ENCODE results near the gene FLAD1.

FLAD1 gene

DNA sequence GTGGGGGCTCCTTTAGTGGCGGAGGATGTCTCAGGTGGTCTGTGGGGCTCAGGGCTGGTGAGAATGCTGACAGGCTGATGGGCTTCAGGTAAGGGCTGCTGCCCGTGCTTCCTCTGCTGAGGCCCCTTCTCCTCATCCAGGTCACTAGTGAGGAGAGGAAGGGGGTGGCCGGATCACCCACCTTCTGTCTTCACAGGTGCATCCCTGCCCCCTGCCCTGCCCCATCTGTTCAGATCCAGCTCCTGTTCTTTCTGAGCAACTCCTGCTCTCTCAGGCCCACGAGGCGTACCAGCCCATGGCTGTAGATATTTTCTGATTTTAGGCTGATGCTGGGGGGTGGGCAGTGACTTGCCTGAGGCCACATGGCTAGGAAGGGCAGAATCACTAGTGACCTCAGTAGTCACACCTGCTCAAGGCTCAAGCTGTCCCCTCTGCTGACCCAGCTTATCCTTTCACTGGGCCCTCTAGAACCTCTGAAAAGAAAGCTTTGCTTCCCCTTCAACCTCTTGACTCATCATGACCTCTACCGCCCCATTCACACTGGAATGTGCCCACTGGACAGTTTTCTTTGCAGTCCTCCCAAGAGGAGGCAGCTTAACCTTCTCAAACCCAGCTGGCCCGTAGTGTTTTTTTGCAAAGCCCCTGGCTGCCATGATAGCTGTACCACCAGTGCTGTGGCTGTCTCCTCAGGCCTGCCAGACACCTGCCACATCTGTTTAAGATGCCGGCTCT is 35.6 kb downstream of the FLAD1 start:
- no peak for DNase-seq

GRCh38 chr1:155019377-155020245 is 36.5 kb downstream of the FLAD1 start:
- no peak for DNase-seq

DNA sequence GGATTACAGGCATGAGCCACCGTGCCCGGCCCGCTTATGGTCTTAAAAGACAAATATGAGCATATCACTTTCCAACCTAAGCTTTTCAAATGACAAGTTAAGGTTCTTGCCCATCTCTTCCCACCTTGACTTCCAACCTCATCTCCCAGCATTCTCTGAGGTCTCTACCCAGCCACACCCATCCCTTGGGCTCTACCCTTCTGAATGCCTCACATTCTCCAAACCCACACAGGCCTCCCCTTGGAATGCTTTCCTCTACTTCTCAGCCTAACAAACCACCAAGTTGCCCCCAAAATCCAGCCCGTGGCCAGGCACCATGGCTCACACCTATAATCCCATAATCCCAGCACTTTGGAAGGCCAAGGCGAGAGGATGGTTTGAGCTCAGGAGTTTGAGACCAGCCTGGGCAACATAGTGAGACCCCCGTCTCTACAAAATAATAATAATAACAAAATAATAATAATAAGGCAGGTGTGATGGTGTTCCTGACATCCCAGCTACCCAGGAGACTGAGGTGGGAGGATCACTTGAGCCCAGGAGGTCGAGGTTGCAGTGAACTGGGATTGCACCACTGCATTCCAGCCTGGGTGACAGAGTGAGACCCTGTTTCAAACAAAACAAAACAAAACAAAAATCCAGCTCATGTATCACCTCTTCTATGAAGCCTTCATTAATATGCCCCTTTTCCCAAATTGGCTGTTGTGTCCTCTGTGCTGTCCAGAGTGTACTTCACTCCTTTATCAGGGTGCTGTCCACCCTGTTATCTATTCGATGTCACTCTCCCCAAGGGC is 39.2 kb downstream of the FLAD1 start:
- no peak for DNase-seq

- no peak for DNase-seq
Measured at GRCh38 chr1:155022927-155023236, 39.7 kb downstream of the FLAD1 start.

DNA sequence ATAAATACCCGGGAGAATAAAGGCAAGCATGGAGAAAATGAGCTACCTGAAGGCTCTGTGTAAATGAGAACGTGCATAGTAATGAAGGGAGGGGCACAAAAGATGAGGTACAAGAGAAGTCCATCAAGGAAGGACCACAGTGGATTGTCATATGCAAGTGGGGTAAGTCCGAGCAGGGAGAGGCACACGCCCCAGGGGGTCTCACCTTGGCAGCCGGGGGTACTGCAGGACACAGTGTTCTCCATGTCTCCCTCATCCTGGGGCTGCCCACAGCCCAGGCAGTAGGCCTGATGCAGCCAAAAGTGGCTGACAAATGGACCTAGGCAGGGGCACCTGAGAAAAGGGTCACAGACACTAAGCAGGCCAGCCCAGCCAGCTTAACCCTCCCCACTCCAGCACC is 40.5 kb downstream of the FLAD1 start:
- no peak for DNase-seq

GRCh38 chr1:155024315-155024714 is 41.2 kb downstream of the FLAD1 start:
- DNase-seq, result no peak

GRCh38 chr1:155026154-155026553 is 43.0 kb downstream of the FLAD1 start:
- no peak for DNase-seq

DNA sequence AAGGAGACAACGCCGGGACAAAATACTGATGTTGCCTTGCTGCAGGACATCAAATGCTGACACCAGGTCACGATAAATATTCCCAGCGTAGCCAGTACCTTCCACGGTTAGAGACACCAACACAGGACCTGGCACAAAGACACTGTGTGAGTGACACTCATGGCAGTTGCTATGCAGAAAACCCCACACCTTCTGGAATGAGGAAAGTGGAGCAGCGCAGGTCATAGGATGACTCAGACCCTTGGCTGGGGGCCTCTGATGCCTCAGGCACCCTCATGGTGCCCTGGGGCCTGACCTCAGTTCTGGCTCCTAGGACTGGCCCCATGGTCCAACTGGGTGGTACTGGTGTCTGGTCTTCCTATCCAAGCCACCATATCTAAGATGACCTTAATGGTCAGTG is 43.4 kb downstream of the FLAD1 start:
- no peak for DNase-seq

DNA sequence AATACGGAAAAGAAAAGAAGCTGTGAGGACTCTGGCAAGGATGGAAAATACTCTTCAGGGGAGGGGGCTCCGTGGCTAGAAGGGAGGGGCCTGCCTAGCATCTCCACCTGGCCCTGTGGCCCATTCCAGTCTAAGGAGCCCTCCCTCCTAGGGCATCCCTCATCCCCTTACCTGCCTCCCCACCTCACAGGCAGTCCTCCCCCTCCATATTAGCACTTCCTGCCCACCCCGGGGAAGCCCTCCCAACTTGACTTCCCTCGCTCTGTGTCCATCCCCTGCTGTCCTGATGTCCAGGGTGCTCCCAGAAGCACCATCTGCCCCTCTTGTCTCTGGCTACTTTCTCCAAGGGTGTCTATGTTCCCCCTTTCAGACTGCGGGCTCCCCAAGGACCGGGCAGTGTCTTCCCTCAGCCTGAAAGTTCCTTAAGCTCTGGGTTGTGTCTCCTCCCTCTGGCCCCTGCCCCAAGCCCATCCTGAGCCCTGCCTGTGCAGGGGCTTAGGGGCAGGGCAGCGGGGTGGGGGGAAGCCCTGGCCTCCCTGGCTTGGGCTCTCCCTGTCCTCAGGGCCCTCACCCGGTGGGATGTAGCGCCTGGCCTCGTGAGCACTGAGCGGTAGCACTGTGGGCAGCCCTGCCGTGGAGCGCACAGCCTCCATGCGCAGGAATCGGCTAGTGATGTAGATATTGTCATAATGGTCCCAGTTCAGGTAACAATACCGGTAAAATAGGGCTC is 46.5 kb downstream of the FLAD1 start:
- no peak for DNase-seq

GRCh38 chr1:155030243-155030795 is 47.2 kb downstream of the FLAD1 start:
- no peak for DNase-seq

DNA sequence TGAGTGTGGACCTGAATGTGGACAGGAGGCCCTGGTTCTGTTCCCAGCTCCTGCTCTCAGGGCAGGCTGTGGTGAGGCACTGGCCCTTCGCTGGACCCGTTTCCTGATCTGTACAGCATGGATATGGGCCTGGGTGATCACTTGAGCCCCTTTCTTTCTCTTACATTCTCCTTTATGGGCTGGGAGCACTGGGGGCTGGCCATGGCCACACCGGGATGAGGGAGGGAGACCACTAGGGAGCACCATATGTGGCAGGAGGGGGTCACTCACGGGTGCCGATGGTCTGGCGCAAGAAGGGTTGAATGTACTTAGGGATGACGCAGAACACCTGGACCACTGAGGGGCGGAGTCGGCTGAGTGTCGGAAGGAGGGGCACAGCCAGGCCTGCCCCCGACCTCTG is 47.8 kb downstream of the FLAD1 start:
- no peak for DNase-seq

DNA sequence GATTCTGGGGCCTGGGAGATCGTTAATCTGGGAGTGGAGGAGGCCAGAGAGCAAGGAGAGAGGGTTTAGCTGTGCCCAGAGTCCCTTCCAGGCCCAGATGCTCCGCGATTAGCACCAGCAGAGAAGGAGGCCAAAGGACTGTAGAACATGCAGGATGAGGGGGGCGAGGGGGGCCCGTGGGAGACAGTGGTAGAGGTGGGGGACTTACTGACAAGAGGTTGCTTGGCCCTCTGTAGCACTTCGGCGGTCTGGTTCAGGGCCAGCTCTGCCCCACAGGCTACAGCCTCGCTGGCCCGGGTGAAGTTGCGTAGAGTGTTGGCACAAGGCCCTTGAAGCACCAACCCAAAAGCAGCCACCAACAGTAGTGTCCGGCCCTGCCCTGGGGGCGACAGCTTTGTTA is 49.7 kb downstream of the FLAD1 start:
- no peak for DNase-seq

- no peak for DNase-seq
Measured at GRCh38 chr1:155033524-155033923, 50.4 kb downstream of the FLAD1 start, which contains the start of the genes DCST1 and DCST2. Gene DCST1 (plus strand): TSS chr1:155033824. CDS start chr1:155034037, 213 bp downstream. Gene DCST2 (minus strand): TSS chr1:155033781. CDS start chr1:155033701, 80 bp downstream.

- DNase-seq, result no peak
Measured at GRCh38 chr1:155034318-155035208, 51.4 kb downstream of the FLAD1 start.

DNA sequence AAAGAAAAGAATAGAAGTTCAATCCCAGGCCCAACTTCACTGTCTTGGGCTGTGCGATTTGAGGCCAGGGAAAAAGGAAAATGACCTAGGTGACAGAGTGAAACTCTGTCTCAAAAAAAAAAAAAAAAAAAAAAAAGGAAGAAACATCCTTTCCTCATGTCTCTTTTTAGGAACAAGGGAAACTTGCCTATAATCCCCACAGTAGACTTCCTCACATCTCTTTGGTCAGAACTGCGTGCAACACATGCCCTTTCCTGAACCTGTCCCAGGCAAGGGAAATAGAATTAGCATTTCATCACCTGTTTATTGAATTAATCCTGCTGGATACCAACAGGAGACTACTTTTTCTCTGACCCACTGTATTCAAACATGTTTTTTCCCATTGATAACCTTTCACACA is 52.8 kb downstream of the FLAD1 start:
- no peak for DNase-seq

DNA sequence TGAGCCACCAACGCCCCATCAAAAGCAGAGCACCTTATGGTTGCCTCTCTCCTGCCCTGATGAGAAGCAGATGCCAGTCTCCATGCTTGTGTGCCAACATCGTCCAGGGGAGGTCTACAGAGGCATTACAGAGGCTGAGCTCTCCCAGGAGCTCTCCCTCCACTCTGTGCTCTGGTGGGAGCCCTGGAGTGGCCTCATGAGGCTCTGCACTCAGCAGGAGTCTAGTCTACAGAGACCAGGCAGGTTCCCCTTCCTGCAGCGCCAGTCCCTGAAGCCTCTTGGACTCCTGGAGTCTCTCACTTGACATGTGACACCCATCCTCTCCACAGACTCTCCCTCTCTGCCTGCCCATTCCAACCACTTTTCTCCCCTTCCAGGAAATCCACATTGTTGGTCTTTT is 53.9 kb downstream of the FLAD1 start:
- no peak for DNase-seq

DNA sequence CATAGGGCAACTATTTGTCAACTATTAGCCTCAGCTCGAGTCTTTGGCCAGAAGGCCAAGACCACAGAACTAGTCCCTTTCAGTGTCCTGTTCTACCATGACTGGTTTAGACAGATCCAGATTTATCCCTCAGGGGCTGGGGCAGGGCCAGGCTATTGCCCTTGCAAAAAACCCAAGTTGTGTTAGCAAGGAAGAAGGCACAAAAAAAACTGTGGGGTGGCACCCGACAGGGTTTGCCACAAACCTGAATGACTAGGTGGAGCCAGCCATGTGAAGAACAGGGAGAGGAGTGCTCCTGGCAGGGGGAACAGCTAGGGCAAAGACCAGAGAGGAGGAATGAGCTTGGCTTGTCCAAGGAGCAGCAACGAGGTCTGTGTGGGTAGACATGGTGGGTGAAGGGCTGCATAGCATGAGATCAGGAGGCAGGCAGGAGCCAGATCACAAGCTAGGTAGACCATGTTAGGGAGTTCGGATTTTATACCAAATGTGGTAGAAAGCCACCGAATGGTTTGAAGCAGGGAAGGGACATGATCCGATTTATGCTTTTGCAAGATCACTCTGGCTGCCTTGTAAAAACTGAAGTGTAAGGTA is 54.8 kb downstream of the FLAD1 start:
- no peak for DNase-seq

GRCh38 chr1:155038602-155039307 is 55.6 kb downstream of the FLAD1 start:
- DNase-seq, result no peak

DNA sequence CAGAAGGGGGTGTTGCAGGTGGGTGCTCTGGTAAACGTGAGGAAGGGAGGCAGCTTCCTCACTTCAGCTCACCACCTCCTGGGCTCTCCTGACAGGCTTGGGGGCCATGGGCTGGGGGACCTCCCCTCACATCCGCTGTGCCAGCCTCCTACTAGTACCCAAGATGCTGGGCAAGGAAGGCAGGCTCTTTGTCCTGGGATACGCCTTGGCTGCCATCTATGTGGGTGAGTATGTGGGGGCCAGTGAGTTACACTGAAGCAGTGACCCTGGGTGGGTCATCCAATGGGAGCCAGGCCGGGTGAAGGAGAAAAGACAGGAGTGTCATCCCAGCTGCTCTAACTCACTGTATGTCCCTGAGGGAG is 56.1 kb downstream of the FLAD1 start:
- DNase-seq, result no peak

DNA sequence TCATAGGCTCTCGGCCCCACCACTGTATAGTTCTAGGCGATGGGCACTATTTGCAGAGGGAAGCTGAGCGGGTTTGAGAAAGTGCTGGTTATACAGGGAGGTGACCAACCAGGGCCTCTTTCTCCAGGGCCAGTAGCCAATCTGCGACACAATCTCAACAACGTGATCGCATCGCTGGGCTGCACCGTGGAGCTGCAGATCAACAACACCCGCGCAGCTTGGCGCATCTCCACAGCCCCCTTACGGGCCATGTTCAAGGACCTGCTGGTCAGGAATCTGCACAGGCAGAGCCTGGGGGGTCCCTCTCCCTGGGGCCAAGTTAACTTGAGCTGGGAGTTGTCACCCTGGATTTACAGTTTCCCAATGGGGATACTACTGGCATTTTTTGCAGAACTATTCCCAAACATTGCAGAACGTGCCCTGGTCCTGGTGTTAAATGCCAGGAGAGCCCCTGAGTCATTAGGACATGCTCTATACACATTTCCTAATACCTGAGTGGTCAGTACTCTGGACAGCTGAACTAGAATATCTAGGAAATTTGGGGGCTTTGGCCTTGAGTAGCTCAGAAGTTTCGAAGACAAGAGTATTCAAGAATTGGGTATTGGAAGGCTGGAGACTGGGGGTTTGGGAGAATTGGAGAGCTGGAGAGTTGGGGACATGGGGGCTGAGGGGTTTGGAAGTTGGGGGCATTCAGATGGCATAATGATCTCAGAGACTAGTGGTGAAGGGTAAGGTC is 57.4 kb downstream of the FLAD1 start:
- no peak for DNase-seq

Data from midbrain (tissue), 1 donor.